Measurements from ENCODE around the gene COL27A1. TPM values are rescaled to one million over a fixed set of nuclear protein-coding genes. Genes with fewer than 3 reads are reported as not detected.

Gene COL27A1
- total RNA-seq, 2 experiments from 2014 or later = not detected

DNA sequence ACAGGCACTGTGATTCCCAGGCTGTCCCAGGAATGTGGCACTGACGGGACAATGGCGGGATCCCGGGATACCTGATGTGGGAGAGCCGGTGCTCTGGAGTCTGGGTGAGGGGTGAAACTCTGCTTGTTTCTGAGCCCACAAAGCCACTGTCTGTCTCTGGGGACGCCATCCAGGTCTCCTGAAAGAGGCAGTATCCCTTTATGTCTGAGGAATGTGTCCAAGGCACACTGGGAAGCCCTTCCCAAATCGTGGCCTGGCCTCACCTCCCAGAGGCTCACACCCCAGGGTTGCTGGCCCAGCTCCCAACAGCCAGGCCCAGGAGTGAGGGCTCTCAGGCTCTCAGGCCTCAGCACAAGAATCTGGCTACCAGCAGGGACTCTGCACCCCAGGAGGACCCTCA lies 201.5 kb downstream of the COL27A1 start:
- Histone ChIP-seq H3K4me3 (ENCODE audit: low read depth, low read length, poor library complexity, severe bottlenecking) (no peak overlapping the region), H3K27ac (ENCODE audit: low read depth, low read length, poor library complexity, severe bottlenecking) (no peak overlapping the region), H3K4me2 (ENCODE audit: low read length) (no peak overlapping the region), H4K20me1 (ENCODE audit: insufficient read depth, low read length) (no peaks in the 10 kb centered on the region), H3K4me1 (ENCODE audit: insufficient read depth, low read length, poor library complexity, severe bottlenecking) (no peaks in the 10 kb centered on the region), H3K79me2 (ENCODE audit: insufficient read depth, low read depth, low read length) (no peaks in the 10 kb centered on the region), H3K9me3 (ENCODE audit: low read length) (no peaks in the 10 kb centered on the region), H3K9me2 (ENCODE audit: insufficient read depth, low read length) (no peaks in the 10 kb centered on the region), H3K36me3 (ENCODE audit: insufficient read depth, low read length) (peaks cover 96% of the 10 kb centered on the region), H2AFZ (ENCODE audit: low read length) (no peak overlapping the region)
- no peak for TF ChIP-seq EZH2phosphoT487 (IDR thresholded peaks at IDR 0.05; ENCODE audit: borderline replicate concordance, low read depth, low read length)
- TF ChIP-seq, protein P1, sequence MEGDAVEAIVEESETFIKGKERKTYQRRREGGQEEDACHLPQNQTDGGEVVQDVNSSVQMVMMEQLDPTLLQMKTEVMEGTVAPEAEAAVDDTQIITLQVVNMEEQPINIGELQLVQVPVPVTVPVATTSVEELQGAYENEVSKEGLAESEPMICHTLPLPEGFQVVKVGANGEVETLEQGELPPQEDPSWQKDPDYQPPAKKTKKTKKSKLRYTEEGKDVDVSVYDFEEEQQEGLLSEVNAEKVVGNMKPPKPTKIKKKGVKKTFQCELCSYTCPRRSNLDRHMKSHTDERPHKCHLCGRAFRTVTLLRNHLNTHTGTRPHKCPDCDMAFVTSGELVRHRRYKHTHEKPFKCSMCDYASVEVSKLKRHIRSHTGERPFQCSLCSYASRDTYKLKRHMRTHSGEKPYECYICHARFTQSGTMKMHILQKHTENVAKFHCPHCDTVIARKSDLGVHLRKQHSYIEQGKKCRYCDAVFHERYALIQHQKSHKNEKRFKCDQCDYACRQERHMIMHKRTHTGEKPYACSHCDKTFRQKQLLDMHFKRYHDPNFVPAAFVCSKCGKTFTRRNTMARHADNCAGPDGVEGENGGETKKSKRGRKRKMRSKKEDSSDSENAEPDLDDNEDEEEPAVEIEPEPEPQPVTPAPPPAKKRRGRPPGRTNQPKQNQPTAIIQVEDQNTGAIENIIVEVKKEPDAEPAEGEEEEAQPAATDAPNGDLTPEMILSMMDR (conservative IDR thresholded peaks at IDR 0.05; ENCODE audit: low read length) = no peak
- ChIA-PET CTCF (ENCODE audit: unreplicated experiment) (no interaction called here), POLR2A (interaction anchor here (0.9 kb wide), 1 partner anchor 29 kb away, joined by 3 read pairs; no protein-coding TSS in a partner anchor)
- intact Hi-C loops (cut with micrococcal nuclease; ENCODE audit: unreplicated experiment) = no loop called here
- BruUV-seq (replicated peaks) = no TSS peak
- DNase-seq (ENCODE audit: low spot score) = no peak

DNA sequence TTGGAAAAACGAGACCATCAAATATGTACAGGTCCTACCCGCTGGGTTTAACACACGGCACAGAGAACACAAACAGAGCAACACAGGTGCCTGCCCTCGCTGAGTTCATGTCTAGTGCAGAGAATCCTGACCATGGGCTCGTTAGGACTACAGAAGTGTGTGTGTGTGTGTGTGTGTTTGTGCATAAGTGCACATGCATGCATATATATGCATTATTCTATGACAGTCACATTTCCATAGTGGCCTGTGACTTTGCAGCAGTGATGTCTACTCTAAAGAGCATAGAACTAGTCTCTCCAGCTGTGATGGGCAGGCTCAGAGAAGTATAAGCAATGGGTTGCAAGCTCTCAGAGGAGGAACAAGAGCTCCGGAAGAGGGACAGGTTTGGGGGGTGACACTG lies 202.0 kb downstream of the COL27A1 start:
- no peak overlapping the region for H3K4me3 ChIP-seq (ENCODE audit: low read depth, low read length, poor library complexity, severe bottlenecking)
- no peak overlapping the region for H3K27ac ChIP-seq (ENCODE audit: low read depth, low read length, poor library complexity, severe bottlenecking)
- intact Hi-C loops (cut with micrococcal nuclease; ENCODE audit: unreplicated experiment) = no loop called here
- no peaks in the 10 kb centered on the region for H3K9me2 ChIP-seq (ENCODE audit: insufficient read depth, low read length)
- ChIA-PET POLR2A (no interaction called here), CTCF (ENCODE audit: unreplicated experiment) (no interaction called here)
- H2AFZ ChIP-seq (ENCODE audit: low read length) = no peak overlapping the region
- H3K79me2 ChIP-seq (ENCODE audit: insufficient read depth, low read depth, low read length) = no peaks in the 10 kb centered on the region
- DNase-seq (ENCODE audit: low spot score) = no peak
- no peaks in the 10 kb centered on the region for H3K4me1 ChIP-seq (ENCODE audit: insufficient read depth, low read length, poor library complexity, severe bottlenecking)
- no peak for TF ChIP-seq EZH2phosphoT487 (IDR thresholded peaks at IDR 0.05; ENCODE audit: borderline replicate concordance, low read depth, low read length)
- TF ChIP-seq, protein P1 (conservative IDR thresholded peaks at IDR 0.05; ENCODE audit: low read length) = no peak
- no peak overlapping the region for H3K4me2 ChIP-seq (ENCODE audit: low read length)
- H4K20me1 ChIP-seq (ENCODE audit: insufficient read depth, low read length) = no peaks in the 10 kb centered on the region
- H3K9me3 ChIP-seq (ENCODE audit: low read length) = no peaks in the 10 kb centered on the region
- peaks cover 96% of the 10 kb centered on the region for H3K36me3 ChIP-seq (ENCODE audit: insufficient read depth, low read length)
- no TSS peak for BruUV-seq (replicated peaks)

DNA sequence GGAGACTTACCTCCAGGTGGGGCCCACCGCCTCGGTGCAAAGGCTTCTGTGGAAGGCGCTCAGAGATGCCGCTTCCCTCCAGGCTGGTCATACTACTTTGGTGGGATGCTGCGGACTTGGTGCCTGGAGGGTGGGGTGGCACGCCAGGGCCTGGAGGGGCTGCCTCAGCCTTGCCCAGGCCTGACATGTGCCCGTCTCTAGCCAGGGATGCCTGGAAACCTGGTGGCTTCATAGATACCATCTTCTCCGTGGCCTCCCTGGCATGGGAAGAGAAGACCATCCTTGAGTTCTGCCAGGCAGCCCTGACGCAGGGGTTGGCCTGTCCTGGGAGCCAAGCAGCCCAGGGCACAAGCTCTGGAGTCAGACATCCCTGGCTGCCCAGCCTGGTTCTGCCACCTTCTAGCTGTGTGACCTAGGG lies 202.6 kb downstream of the COL27A1 start:
- POLR2A ChIA-PET = no interaction called here
- Histone ChIP-seq H3K27ac (ENCODE audit: low read depth, low read length, poor library complexity, severe bottlenecking) (no peak overlapping the region), H2AFZ (ENCODE audit: low read length) (no peak overlapping the region), H3K4me1 (ENCODE audit: insufficient read depth, low read length, poor library complexity, severe bottlenecking) (peaks cover 2% of the 10 kb centered on the region), H3K9me2 (ENCODE audit: insufficient read depth, low read length) (no peaks in the 10 kb centered on the region), H3K9me3 (ENCODE audit: low read length) (no peaks in the 10 kb centered on the region), H3K4me3 (ENCODE audit: low read depth, low read length, poor library complexity, severe bottlenecking) (no peak overlapping the region), H4K20me1 (ENCODE audit: insufficient read depth, low read length) (no peaks in the 10 kb centered on the region), H3K36me3 (ENCODE audit: insufficient read depth, low read length) (peaks cover 96% of the 10 kb centered on the region), H3K79me2 (ENCODE audit: insufficient read depth, low read depth, low read length) (no peaks in the 10 kb centered on the region), H3K4me2 (ENCODE audit: low read length) (no peak overlapping the region)
- intact Hi-C loops (cut with micrococcal nuclease; ENCODE audit: unreplicated experiment) = no loop called here
- CTCF ChIA-PET (ENCODE audit: unreplicated experiment) = no interaction called here
- no peak for DNase-seq (ENCODE audit: low spot score)
- no TSS peak for BruUV-seq (replicated peaks)
- no peak for TF ChIP-seq EZH2phosphoT487 (IDR thresholded peaks at IDR 0.05; ENCODE audit: borderline replicate concordance, low read depth, low read length)
- TF ChIP-seq, protein P1 (conservative IDR thresholded peaks at IDR 0.05; ENCODE audit: low read length) = no peak
